ENCODE data around the gene BHLHE23.

Gene BHLHE23

GRCh38 chr20:63007646-63008488, 1.1 kb upstream of the BHLHE23 start:
- no peak for DNase-seq

- DNase-seq = no peak
These were observed 539 bp upstream of the BHLHE23 start for GRCh38 chr20:63007360-63007645.

GRCh38 chr20:63005862-63006539, 763 bp downstream of the BHLHE23 start:
- no peak for DNase-seq

GRCh38 chr20:63005365-63005861, 1.4 kb downstream of the BHLHE23 start:
- DNase-seq = no peak

- DNase-seq = no peak
These were observed 2.0 kb downstream of the BHLHE23 start for GRCh38 chr20:63004607-63005364.

GRCh38 chr20:63003546-63003945, 3.2 kb downstream of the BHLHE23 start:
- no peak for DNase-seq

- no peak for DNase-seq
These were observed 4.3 kb downstream of the BHLHE23 start for GRCh38 chr20:63002511-63002910.

GRCh38 chr20:63000958-63001357, 5.8 kb downstream of the BHLHE23 start:
- DNase-seq = no peak

GRCh38 chr20:63000036-63000435, 6.7 kb downstream of the BHLHE23 start:
- no peak for DNase-seq

- no peak for DNase-seq
These were observed 7.2 kb downstream of the BHLHE23 start for GRCh38 chr20:62999580-62999979.

- DNase-seq = no peak
These were observed 8.3 kb downstream of the BHLHE23 start for GRCh38 chr20:62998449-62998848.

GRCh38 chr20:62997417-62998035, 9.2 kb downstream of the BHLHE23 start:
- no peak for DNase-seq

- DNase-seq = no peak
These were observed 10.2 kb downstream of the BHLHE23 start for GRCh38 chr20:62996596-62996982.

GRCh38 chr20:62995898-62996595, 10.7 kb downstream of the BHLHE23 start:
- no peak for DNase-seq

- no peak for DNase-seq
These were observed 11.3 kb downstream of the BHLHE23 start for GRCh38 chr20:62995481-62995880.

GRCh38 chr20:62994869-62995281, 11.9 kb downstream of the BHLHE23 start:
- DNase-seq = no peak

GRCh38 chr20:62993856-62994494, 12.8 kb downstream of the BHLHE23 start:
- DNase-seq = no peak

GRCh38 chr20:62991863-62992262, 14.9 kb downstream of the BHLHE23 start:
- no peak for DNase-seq

GRCh38 chr20:62991196-62991807, 15.5 kb downstream of the BHLHE23 start:
- no peak for DNase-seq

- no peak for DNase-seq
These were observed 16.4 kb downstream of the BHLHE23 start for GRCh38 chr20:62990306-62990825.

GRCh38 chr20:62989201-62989601, 17.6 kb downstream of the BHLHE23 start:
- DNase-seq = peak; percentile 36

Data from RPMI8226 (cell line).